GM10847 (cell line): ENCODE measurements around the gene OR13C3.

Experiments
- POLR2A ChIP-seq: IDR thresholded peaks from 2 replicates; pipeline ENCODE4 v1.6.1; 2011; ENCODE audit not compliant: insufficient read length; ENCODE audit errors: extremely low read depth

OR13C3 gene

DNA sequence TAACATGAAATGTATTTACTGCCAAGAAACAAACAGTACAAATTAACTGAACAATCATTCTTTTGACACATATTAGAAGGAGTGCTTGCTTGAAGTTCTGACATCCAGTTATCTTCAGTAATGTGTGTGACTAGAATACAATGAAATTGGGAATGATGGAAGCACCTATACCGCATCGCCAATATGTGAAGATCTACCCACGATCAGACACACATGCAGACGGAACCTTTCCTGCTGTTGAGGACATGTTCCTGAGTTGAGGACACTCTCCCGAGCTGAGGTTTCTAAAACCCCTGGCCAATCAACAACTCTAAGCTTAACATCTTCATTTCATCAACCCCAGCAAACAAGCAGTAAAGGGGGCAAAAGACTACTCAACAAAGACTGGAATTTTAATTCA, at the start of gene OR13C3:
TSS of gene OR13C3 (minus strand) at position 101 of the 400 bp plus-strand sequence. CDS start 133 bp downstream, outside the sequence.
- TF ChIP-seq POLR2A, result no peak

- no peak for TF ChIP-seq POLR2A
These were observed 43.9 kb upstream of the OR13C3 start for GRCh38 chr9:104580562-104580961.

GRCh38 chr9:104577263-104577662, 40.6 kb upstream of the OR13C3 start:
- no peak for TF ChIP-seq POLR2A

DNA sequence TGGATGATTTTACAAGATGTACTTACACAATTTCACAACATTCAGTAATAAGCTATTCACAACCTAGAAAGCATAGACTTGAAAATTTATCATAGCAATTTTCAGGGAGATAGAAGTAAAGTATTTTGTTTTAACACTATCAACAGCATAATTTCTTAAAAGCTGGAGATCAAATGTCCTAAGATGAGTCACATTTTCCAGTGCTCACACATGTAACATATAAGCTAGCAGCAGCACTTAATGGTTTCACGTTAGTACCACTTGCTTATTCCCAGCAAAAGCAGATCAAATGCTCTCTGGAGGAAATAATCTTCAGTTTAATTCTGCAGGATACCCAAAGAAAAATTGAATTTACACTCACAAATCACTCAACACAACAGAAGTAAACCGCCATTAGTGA, 38.8 kb upstream of the OR13C3 start:
- no peak for TF ChIP-seq POLR2A

DNA sequence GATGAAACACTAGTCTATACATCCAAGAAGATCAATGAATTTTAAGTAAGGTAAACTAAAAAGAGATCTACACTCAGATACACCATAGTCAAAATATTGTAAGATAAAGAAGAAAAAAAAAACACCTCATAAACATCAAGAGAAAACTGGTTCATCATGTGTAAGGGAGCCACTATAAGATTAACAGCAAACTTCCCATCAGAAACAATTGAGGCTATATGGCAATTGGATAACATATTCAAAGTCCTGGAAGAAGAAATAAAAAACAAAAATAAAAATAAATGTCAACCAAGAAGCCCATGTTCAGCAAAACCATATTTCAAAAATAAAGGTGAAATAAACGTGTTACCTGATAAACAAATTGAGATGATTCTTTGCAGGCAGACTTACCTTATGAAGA, 36.0 kb upstream of the OR13C3 start:
- no peak for TF ChIP-seq POLR2A

- no peak for TF ChIP-seq POLR2A
These were observed 32.2 kb upstream of the OR13C3 start, which contains the start of gene OR13C8 for GRCh38 chr9:104568868-104569267. Gene OR13C8, plus strand, starts transcription at chr9:104569168. Its CDS starts 0 bp downstream, at chr9:104569168.

DNA sequence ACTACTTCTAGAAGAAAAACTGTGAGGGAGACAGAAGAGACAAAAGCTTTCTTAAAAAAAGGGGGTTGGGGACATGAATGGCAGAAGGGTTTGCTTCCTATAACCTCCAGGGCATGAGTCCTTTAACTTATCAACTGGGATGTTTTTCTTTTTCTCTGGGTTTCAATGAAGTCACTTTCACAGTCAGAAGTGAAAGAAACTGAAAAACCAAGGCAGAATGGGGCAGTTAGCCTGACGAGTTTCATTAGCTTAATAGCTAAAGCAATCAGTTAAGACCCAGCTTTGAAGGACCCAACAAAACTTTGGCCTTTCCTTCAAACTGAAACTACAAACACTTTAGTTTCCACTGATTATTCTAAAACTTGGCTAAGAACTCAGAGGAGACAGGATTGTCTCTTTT, 27.7 kb upstream of the OR13C3 start:
- TF ChIP-seq POLR2A, result no peak

DNA sequence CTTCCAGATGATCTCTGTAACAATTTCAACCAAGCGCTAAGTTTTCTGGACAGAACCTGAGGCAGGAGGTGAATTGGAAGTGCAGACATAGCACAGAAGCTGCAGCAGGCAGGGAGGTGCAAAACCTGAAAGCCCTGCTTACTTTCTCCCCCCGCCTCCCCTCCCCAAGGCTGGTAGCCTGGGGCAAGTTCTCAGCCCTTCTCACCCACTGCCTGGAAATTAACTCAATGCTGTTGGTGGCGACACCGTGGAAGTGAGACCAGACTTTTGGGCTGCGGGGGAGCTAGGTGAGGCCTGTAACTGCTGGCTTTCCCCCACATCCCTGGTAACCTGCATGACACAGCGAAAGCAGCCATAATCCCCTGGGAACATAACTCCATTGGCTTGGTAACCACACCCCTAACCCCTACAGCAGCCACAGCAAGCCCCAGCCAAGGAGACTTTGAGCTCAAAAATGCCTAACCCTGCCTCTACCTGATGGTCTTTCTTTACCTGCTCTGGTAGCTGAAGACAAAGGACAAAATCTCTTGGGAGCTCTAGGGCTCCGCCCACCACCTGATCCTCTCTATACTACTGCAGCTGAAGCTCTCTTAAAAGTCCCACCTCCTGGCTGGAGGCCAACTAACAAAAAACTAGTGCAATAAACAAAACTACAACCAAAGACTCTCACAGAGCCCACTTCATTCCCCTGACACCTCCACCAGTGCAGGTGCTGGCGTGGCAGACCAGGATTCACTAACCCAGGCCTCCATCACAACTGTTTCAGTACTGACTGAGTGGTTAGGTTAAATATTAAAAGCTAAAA, 20.4 kb upstream of the OR13C3 start:
- TF ChIP-seq POLR2A, result no peak

GRCh38 chr9:104555521-104555920, 18.9 kb upstream of the OR13C3 start:
- TF ChIP-seq POLR2A, result no peak

- no peak for TF ChIP-seq POLR2A
These were observed 16.6 kb upstream of the OR13C3 start for GRCh38 chr9:104553261-104553660.

- TF ChIP-seq POLR2A, result no peak
These were observed 8.0 kb upstream of the OR13C3 start for GRCh38 chr9:104544644-104545043.

- TF ChIP-seq POLR2A, result no peak
These were observed 2.6 kb upstream of the OR13C3 start for GRCh38 chr9:104539275-104539674.

GRCh38 chr9:104527109-104527508, 9.5 kb downstream of the OR13C3 start, which contains the start of gene OR13C4:
Gene OR13C4, minus strand, starts transcription at chr9:104527209. Its CDS starts 0 bp downstream, at chr9:104527209.
- TF ChIP-seq POLR2A, result no peak

DNA sequence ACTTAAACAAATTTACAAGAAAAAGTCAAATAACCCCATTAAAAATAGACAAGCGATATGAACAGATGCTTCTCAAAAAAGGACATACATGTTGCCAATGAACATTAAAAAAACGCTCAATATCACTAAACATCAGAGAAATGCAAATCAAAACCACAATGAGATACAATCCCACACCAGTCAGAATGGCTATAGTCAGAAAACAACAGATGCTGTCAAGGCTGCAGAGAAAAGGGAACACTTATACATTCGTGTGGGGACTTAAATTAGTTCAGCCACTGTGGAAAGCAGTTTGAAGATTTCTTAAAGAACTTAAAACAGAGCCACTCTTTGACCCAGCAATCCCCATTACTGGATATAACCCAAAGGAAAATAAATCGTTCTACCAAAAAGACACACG, 21.8 kb downstream of the OR13C3 start:
- no peak for TF ChIP-seq POLR2A

DNA sequence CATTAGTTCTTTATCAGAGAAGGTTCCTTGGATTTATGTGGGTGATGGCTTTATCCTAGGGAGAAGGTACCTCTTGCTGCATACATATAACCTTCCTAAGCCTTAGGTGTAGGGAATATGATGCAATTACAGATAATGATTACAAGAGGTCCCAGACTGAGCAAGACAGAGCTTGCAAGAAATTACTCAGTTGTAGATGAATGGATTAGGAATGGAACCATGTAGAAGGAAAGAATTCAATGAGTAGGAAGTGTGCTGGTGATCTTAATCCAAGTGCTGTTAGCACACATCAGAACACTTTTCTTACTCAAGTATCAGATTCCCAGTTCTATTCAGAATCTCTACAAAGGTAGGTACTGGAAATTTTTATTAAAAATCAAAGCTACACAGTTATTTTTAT, 30.1 kb downstream of the OR13C3 start:
- no peak for TF ChIP-seq POLR2A

DNA sequence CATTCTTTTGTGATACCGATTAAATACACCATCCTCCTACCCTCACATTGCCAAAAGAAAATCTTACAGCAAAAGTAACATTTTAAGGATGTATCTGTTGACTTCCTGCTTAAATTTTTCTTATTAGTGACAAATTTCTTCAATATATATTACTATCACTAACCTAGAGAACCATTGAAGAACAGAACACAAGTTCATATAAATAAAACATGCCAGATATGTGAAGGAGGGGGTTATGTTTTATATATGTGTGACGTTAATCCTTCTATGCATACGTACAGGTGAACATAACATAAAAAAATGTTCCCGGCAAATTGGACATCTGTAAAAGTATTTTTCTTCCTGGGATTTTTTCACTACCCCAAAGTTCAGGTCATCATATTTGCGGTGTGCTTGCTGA, 32.7 kb downstream of the OR13C3 start, which contains the start of gene OR13F1:
TSS of gene OR13F1 (plus strand) at position 301 of the 400 bp plus-strand sequence. CDS start at position 301, 0 bp downstream.
- no peak for TF ChIP-seq POLR2A

GRCh38 chr9:104503440-104503839, 33.2 kb downstream of the OR13C3 start:
- no peak for TF ChIP-seq POLR2A
